ENCODE results near the gene SNAP23.

Gene SNAP23

GRCh38 chr15:42575188-42576039, 80.0 kb downstream of the SNAP23 start, which contains the start of gene STARD9:
TSS of gene STARD9 (plus strand) at chr15:42575606. CDS start at chr15:42575716, 110 bp downstream.
- peak; percentile 96 to 99 for DNase-seq

GRCh38 chr15:42576040-42576594, 80.7 kb downstream of the SNAP23 start:
- no peak for DNase-seq

- DNase-seq = no peak
Observed at GRCh38 chr15:42576776-42577175, 81.3 kb downstream of the SNAP23 start.

- peak in 1 of 2 experiments; percentile 1 for DNase-seq
Observed at GRCh38 chr15:42577514-42578031, 82.1 kb downstream of the SNAP23 start.

GRCh38 chr15:42578984-42579537, 83.6 kb downstream of the SNAP23 start:
- no peak for DNase-seq

GRCh38 chr15:42581272-42581730, 85.9 kb downstream of the SNAP23 start:
- DNase-seq = peak; percentile 75 to 96

All from NCI-H526 (cell line).